Activated naive CD4-positive, alpha-beta T cell treated with anti-CD3 and anti-CD28 coated beads, Interleukin-2, amount 50 U/mL, for 72 hours (primary cell): ENCODE data around the gene MTHFR. TPM values are rescaled to one million over a fixed set of nuclear protein-coding genes. Genes with fewer than 3 reads are reported as not detected.

Experiments used
- ATAC-seq, 2 donors: fragments of 150-1000 bp; cut with Tn5 transposase; 2 replicates each; pipeline ENCODE4 v1.10.0; 2021; ENCODE audit warnings: mild to moderate bottlenecking in 2 of 2, moderate library complexity in 2 of 2
- DNase-seq, 2 donors: peaks; one replicate each; pipeline ENCODE4 v3.0.0; 2021 to 2022; ENCODE audit warnings: low spot score in 2 of 2
- H3K27ac Mint-ChIP-seq, 2 donors: one replicate each; pipeline ENCODE4 v1.8.0; 2022; ENCODE audit warnings: mild to moderate bottlenecking in 2 of 2, mixed read lengths in 2 of 2
- H3K36me3 Mint-ChIP-seq, 2 donors: one replicate each; pipeline ENCODE4 v1.8.0; 2022; ENCODE audit warnings: mixed read lengths in 2 of 2
- H3K9me3 Mint-ChIP-seq, 2 donors: one replicate each; pipeline ENCODE4 v1.8.0; 2022; ENCODE audit warnings: mixed read lengths in 2 of 2
- total RNA-seq, 2 donors: library from RNA; stranded (reverse); gene quantifications; one replicate each; pipeline ENCODE4 v1.2.3, GENCODE V29; 2022

Gene MTHFR
- total RNA-seq, 2 donors from 2014 or later, result 14.8 to 18.2 TPM

DNA sequence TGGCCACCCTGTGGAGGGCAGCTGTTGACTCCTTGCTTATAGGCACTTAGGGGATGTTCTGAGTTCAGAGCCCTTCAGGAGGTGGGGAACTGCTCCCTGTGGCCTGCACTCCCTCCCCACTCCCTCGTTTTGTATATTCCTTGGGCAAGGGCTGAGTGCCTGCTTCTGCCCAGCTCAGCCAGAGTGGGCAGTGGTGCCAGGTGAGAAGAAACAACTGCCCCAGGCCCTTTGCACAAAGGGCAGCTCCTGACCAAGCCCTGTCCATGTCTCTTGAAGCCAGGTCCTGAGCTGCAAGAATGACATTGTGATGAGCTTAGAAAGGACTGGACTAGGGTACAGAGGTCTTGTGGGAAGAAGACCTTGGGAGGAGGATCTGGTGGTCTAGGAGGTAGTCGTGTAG, 67.7 kb downstream of the MTHFR start:
- Mint-ChIP-seq H3K36me3 (peaks cover 0 to 5% of the 10 kb centered on the region in 2 donors), H3K9me3 (no peaks in the 10 kb centered on the region)

DNA sequence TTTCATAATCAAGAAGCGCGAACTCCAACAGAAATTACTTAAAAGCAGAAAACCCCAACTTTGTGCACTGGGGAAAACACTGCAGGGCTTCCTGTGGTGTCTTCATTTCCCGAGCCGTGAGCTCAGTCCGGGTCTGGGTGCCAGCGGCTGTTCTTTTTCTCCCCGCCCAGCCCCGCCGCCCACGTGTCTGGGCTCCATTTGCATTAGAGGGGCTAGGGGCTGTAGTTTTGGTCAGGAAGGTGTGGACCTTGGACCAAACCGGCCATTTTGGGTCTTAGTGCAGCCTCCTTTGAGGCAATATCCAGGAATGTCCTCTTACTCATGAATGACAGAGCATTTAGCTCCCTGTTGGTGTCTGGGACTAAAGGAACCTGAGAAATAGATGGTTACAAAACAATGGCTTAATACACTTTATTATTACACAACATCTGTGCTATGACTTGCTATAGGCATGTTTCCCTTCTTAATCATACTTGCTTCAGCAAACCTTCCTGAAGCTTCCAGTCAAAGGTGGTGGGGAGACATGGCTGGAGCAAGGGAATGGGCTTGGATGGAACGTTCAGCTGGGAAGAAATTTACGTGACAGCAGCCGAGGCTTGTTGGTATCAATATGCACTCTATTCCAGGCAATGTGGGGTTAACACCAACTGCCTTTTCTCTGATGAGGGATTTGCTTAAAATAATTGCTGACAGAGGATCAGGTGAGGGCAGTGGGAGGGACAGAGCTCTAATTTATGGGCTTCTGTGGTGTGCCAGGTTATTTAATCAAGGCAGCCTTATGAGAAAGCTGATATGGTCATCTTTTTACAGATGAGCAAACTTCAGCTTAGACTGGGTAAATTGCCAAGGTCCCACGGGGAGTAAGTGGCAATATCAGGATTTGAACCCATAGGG, 68.8 kb downstream of the MTHFR start:
- Mint-ChIP-seq H3K27ac (peak overlapping the region in 1 of 2 donors; percentile 92), H3K9me3 (no peaks in the 10 kb centered on the region), H3K36me3 (peaks cover 0 to 5% of the 10 kb centered on the region in 2 donors)
- ATAC-seq (peak; percentile 47 to 60), DNase-seq (peak in 1 of 2 donors; percentile 49)

More for the DNA sequence above, 67.7 kb downstream of the MTHFR start:
- DNase-seq (no peak), ATAC-seq (no peak)
- H3K27ac Mint-ChIP-seq, result no peak overlapping the region

DNA sequence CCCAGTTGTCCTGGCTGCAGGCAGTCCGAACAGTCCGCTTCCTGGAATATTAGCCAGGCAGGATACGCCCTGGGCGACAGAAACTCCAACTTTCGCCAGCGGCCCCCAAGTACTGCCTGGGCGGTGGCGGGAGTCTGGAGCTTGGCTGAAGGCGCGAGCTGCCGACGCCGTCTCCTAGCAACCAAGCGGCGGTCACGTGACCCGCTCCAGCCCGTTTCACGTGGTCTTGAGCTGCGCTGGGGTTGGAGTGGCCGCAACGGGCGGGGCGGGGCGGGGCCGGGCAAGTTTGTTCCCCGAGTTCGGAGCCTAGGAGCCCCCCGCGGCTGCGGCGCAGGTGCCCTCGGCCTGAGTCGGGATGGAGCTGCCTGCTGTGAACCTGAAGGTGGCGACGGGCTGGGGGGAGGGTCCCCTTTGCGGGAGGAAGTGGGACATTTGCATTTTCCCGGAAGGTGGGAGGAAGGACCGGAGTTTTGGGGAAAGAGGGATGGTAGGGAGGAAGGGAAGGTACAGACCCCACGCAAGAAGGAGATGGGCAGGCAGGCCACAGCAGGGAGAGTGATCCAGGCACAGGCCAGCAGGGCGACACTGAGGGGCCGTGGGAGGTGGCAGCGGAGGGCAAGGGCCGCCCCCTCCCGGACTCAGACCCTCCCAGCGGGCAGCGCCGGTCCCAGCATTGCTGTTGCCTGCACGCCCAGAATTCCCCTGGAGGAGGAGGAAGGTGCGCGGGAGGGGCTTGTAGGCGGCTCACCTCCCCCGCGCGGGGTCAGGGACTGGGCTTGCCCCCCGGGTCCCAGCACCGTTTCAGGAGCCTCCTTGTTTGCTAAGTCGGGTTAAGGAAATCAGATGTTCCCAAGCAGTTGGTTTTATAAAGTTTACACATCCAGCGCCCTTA, 69.7 kb downstream of the MTHFR start, which contains the start of gene AGTRAP:
Gene AGTRAP, plus strand, starts transcription at position 283 of the 892 bp plus-strand sequence. Its CDS starts 73 bp downstream, at position 356.
- Mint-ChIP-seq H3K36me3 (peaks cover 0 to 5% of the 10 kb centered on the region in 2 donors), H3K9me3 (no peaks in the 10 kb centered on the region), H3K27ac (peak within 1 kb of the TSS; percentile 84 to 92)
- peak; percentile 82 to 88 for DNase-seq
- ATAC-seq, result peak; percentile 67 to 93

Other genes starting within 250 kb of the MTHFR start
- gene FBXO2, start 151.5 kb downstream of the MTHFR start, total RNA-seq, result 1 to 10 TPM; 1.9 to 2.0 TPM
- gene FBXO44, start 151.1 kb downstream of the MTHFR start, total RNA-seq, result 10 to 100 TPM; 22.7 to 27.3 TPM
- 10 to 100 TPM in 1 of 2 donors, 1 to 10 TPM in 1; 3.2 to 11.2 TPM for gene FBXO6, start 141.8 kb downstream of the MTHFR start, total RNA-seq
- gene MAD2L2, start 124.8 kb downstream of the MTHFR start, total RNA-seq, result 100 to 1,000 TPM in 1 of 2 donors, 10 to 100 TPM in 1; 76.7 to 115 TPM
- under 1 TPM; 0.04 to 0.46 TPM for gene DRAXIN, start 114.3 kb downstream of the MTHFR start, total RNA-seq
- 10 to 100 TPM in 1 of 2 donors, 1 to 10 TPM in 1; 9.7 to 24.1 TPM for gene AGTRAP, start 69.8 kb downstream of the MTHFR start, total RNA-seq
- gene C1orf167, start 43.8 kb downstream of the MTHFR start, total RNA-seq, result not detected
- 10 to 100 TPM; 14.8 to 16.6 TPM for gene CLCN6, start 227 bp upstream of the MTHFR start, total RNA-seq
- not detected for gene NPPA, start 41.8 kb upstream of the MTHFR start, total RNA-seq
- gene NPPB, start 53.0 kb upstream of the MTHFR start, total RNA-seq, result not detected
- gene KIAA2013, start 120.5 kb upstream of the MTHFR start, total RNA-seq, result 10 to 100 TPM; 16.3 to 24.9 TPM
- 10 to 100 TPM; 17.9 to 32.8 TPM for gene PLOD1, start 128.8 kb upstream of the MTHFR start, total RNA-seq
- 10 to 100 TPM; 54.9 to 62.3 TPM for gene MFN2, start 174.5 kb upstream of the MTHFR start, total RNA-seq
- gene MIIP, start 213.5 kb upstream of the MTHFR start, total RNA-seq, result 10 to 100 TPM; 30.8 to 50.4 TPM